ENCODE results near the gene KLK7.

- TF ChIP-seq CTCF (IDR thresholded peaks at IDR 0.05; ENCODE audit: low read length) (no peak), EZH2phosphoT487 (IDR thresholded peaks at IDR 0.05; ENCODE audit: low read length) (no peak)
Observed at GRCh38 chr19:50981587-50982146, 2.0 kb downstream of the KLK7 start.
